Peyer's patch (tissue), 4 donors: ENCODE measurements around the gene EFNA4. TPM values are rescaled to one million over a fixed set of nuclear protein-coding genes. Genes with fewer than 3 reads are reported as not detected.

Source experiments
- DNase-seq, 3 donors: peaks; one replicate each; pipeline ENCODE4 v3.0.0-alpha.2; 2017 to 2019
- H3K27ac ChIP-seq, 4 donors: fragments of 200-600 bp; sonication (generic); one replicate each; pipeline ENCODE4 v1.5.1; 2016 to 2019
- H3K27me3 ChIP-seq, 2 donors: fragments of 200-600 bp; sonication (generic); one replicate each; pipeline ENCODE4 v1.5.1; 2019
- H3K36me3 ChIP-seq, 3 donors: fragments of 200-600 bp; sonication (generic); one replicate each; pipeline ENCODE4 v1.5.1; 2016 to 2019
- H3K4me1 ChIP-seq, 4 donors: fragments of 200-600 bp; sonication (generic); one replicate each; pipeline ENCODE4 v1.5.1; 2016 to 2019
- H3K4me3 ChIP-seq, 4 donors: fragments of 200-600 bp; sonication (generic); 1 replicate in 3 of 4; 2 replicates in 1 of 4; pipeline ENCODE4 v1.5.1; 2016 to 2019; ENCODE audit warnings: mild to moderate bottlenecking in 1 of 4
- H3K9me3 ChIP-seq, 4 donors: fragments of 200-600 bp; sonication (generic); one replicate each; pipeline ENCODE4 v1.5.1; 2016 to 2019; ENCODE audit warnings: mild to moderate bottlenecking in 1 of 4
- POLR2A ChIP-seq, 2 donors: fragments of 450-650 bp; IDR thresholded peaks; one replicate each; pipeline ENCODE4 v1.5.1; 2017; ENCODE audit warnings: antibody characterized with exemption in 2 of 2, mild to moderate bottlenecking in 2 of 2, moderate library complexity in 2 of 2
- total RNA-seq, 4 donors: library from RNA; depleted of rRNA; stranded (reverse); fragments of >200 nt; gene quantifications; one replicate each; pipeline ENCODE4 v1.1.0, GENCODE V29; 2016
- TF ChIP-seq, protein P1 (sequence below), 6 experiments: fragments of 450-650 bp in 4 of 6; fragments of 200-600 bp in 2 of 6; sonication (generic) in 1 of 6; IDR thresholded peaks; one replicate each; pipeline ENCODE4 v1.5.1; 2017 to 2019; ENCODE audit warnings: antibody characterized with exemption in 6 of 6, mild to moderate bottlenecking in 3 of 6, moderate library complexity in 1 of 6

The EFNA4 gene
- total RNA-seq, 4 donors from 2014 or later: 2.5 to 39.6 (median 18.2) TPM

DNA sequence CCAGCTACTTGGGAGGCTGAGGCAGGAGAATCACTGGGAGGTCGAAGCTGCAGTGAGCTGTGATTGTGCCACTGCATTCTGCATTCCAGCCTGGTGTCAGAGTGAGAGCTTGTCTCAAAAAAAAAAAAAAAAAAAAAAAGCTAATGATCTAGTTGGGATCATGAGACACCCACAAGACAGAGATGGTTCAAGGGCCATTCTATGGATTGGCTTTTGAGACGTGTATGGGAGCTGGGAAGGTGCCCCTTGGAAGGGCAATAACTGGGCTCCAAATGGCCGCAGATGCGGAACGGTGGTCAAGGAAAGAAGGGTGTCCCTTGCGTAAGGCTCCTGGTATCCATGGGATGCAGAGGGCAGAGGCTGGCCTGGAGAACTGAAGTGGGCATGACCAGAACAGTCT, 19.2 kb upstream of the EFNA4 start:
- no peak overlapping the region for H3K4me3 ChIP-seq
- DNase-seq: no peak
- H3K9me3 ChIP-seq: no peaks in the 10 kb centered on the region
- H3K36me3 ChIP-seq: no peaks in the 10 kb centered on the region
- H3K27me3 ChIP-seq: no peaks in the 10 kb centered on the region
- H3K27ac ChIP-seq: peak overlapping the region in 3 of 4 donors; percentile 74 to 93 (median 78)
- TF ChIP-seq POLR2A (IDR thresholded peaks at IDR 0.05): no peak
- TF ChIP-seq, protein P1, sequence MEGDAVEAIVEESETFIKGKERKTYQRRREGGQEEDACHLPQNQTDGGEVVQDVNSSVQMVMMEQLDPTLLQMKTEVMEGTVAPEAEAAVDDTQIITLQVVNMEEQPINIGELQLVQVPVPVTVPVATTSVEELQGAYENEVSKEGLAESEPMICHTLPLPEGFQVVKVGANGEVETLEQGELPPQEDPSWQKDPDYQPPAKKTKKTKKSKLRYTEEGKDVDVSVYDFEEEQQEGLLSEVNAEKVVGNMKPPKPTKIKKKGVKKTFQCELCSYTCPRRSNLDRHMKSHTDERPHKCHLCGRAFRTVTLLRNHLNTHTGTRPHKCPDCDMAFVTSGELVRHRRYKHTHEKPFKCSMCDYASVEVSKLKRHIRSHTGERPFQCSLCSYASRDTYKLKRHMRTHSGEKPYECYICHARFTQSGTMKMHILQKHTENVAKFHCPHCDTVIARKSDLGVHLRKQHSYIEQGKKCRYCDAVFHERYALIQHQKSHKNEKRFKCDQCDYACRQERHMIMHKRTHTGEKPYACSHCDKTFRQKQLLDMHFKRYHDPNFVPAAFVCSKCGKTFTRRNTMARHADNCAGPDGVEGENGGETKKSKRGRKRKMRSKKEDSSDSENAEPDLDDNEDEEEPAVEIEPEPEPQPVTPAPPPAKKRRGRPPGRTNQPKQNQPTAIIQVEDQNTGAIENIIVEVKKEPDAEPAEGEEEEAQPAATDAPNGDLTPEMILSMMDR (IDR thresholded peaks at IDR 0.05): no peak
- peaks cover 3 to 22% (median 10%) of the 10 kb centered on the region in 4 donors for H3K4me1 ChIP-seq

DNA sequence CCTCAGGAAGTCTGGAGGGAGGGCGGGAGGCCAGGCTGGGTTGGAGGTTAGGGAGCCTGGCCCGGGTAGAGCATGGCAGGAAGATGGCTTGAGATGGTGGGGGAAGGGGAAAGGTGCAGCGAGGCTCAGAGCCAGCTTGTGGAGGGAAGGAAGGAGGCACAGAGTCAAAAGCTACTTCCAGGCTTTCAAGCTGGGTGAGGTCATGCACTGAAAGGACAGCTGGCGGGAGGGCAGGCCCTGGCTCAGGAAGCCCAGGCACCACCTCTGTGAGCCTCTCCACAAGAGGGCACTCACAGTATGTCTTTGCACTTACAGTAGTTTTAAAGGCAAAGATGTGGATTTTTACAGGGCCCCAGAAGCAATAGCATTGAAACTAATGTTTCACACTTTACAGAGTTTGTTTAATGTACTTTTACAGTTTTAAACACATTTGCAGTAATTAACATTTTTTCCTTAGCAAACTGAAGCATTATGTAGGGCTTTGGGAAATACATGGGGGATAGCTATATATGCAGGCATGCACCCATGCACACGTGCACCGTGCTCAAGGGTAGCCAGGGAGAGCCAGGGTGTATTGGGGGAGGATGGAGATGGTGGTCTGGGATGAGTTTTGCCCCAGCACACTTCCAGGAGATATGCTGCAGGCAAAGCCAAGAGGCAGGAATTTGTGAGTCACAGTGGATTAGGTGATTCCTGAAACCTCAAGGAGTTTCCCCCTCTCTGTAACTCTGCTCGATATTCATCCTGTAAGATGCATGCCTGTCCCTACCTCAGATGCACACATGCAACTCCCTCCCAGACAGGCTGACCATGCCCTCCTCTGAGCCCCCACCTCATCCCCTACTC, 18.5 kb upstream of the EFNA4 start:
- DNase-seq: peak; percentile 59 to 91 (median 81)
- Histone ChIP-seq H3K4me3 (no peak overlapping the region), H3K36me3 (no peaks in the 10 kb centered on the region), H3K27me3 (no peaks in the 10 kb centered on the region), H3K27ac (peak overlapping the region in 3 of 4 donors; percentile 74 to 93 (median 78)), H3K9me3 (no peaks in the 10 kb centered on the region), H3K4me1 (peaks cover 3 to 28% (median 14%) of the 10 kb centered on the region in 4 donors)
- TF ChIP-seq, protein P1 (IDR thresholded peaks at IDR 0.05): peak; percentile 36 to 91 (median 72)
- no peak for TF ChIP-seq POLR2A (IDR thresholded peaks at IDR 0.05)

DNA sequence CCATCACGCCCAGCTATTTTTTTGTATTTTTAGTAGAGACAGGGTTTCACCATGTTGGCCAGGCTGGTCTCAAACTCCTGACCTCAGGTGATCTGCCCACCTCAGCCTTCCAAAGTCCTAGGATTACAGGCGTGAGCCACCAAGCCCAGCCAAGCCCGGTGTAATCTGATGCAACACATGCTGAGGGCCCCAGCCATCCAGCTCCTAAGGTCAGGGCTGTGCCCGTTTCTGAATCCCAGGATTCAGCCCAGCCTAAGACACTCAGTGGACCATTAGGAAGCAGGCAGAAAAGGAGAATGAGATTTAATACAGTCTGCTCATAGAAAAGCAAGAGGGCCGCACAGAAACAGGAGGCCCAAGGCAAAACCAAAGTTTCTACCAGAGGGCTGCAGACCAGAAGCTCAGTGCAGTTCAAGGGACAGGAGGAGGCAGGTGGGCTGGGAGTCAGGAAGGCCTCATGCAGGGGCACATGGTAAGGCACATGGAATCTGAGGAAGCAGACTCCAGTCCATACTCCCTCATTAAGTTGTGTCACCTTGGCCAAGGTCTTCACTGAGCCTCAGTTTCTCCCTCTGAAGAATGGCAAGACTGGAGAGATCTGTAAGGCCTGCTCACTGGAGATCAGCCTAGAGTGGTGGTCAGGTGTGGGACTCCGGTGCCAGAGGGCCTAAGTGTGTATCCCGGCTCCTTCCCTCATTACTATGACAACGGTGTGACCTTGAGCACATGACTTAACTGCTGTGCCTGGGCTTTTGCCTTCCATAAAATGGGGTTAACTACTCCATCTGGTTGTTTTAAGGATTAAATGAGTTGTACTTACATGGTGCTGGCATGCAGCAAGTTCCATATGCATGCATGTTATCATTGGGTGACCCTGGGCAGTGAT, 14.8 kb upstream of the EFNA4 start:
- peaks cover 9 to 42% (median 15%) of the 10 kb centered on the region in 4 donors for H3K4me1 ChIP-seq
- TF ChIP-seq POLR2A (IDR thresholded peaks at IDR 0.05): no peak
- TF ChIP-seq, protein P1 (IDR thresholded peaks at IDR 0.05): no peak
- no peak overlapping the region for H3K27ac ChIP-seq
- DNase-seq: no peak
- no peaks in the 10 kb centered on the region for H3K27me3 ChIP-seq
- H3K36me3 ChIP-seq: peaks cover 0 to 1% (median 0%) of the 10 kb centered on the region in 3 donors
- H3K4me3 ChIP-seq: no peak overlapping the region
- H3K9me3 ChIP-seq: no peaks in the 10 kb centered on the region

DNA sequence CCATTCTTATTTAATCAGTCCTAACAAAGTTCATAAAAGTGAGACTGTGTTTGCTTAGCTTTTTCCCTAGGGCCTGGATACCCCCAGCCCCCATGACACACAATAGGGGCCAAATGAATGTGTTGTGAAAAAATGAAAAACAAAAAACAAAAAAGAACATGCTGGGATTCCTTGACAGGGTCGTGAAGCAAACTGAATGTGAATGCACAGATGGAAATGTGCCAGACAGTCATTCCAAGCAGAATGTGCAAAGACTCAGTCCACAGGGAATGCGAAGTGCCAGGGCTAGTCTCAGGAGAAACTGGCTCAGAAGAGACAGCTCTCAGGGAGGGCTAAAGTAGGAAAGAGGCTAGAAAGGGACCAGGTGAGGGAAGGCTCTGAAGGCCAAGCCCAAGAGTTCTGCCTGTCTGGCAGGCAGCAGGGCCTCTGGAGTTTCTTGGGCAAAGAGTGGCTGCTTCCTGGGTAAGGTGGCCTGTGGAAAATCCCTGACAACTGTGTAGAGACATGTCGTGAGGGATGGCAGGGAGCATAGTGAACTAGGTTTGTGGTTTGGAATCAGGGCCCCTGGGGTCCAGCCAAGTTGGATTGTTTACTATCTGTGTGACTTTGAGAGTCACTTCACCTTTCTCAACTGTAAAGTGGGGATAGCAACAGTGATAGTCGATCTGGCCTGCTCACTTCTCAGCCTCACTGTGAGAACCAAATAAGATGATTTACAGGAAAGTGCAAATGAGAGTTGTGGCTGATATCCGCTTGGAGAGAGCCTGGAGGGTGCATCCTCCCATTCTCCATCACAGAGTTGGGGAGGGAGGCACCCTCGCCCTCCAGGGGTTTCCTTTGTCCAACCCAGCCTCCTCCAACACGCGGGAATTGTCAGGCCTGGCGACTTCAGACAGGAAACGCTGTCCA, 13.6 kb upstream of the EFNA4 start:
- peak overlapping the region; percentile 48 to 85 (median 74) for H3K4me3 ChIP-seq
- peaks cover 0 to 33% (median 12%) of the 10 kb centered on the region in 4 donors for H3K4me1 ChIP-seq
- H3K27me3 ChIP-seq: no peaks in the 10 kb centered on the region
- no peak for DNase-seq
- no peaks in the 10 kb centered on the region for H3K9me3 ChIP-seq
- H3K36me3 ChIP-seq: peaks cover 0 to 13% (median 0%) of the 10 kb centered on the region in 3 donors
- H3K27ac ChIP-seq: peak overlapping the region; percentile 77 to 95 (median 92)
- TF ChIP-seq, protein P1 (IDR thresholded peaks at IDR 0.05): no peak
- TF ChIP-seq POLR2A (IDR thresholded peaks at IDR 0.05): no peak
